HCEC 1CT (cell line): Measurements from ENCODE around the gene SLC9C2.
A peak's percentile ranks its signal among the peaks of the same experiment; 100 is the strongest.
"Not testable (repeated sequence)": the region's sequence is repeated elsewhere in the genome, so short reads cannot be mapped to it uniquely, and the experiment has no call there.

Experiments
- DNase-seq: peaks from one replicate; pipeline ENCODE4 v3.0.0-alpha.2; 2017

The SLC9C2 gene

DNA sequence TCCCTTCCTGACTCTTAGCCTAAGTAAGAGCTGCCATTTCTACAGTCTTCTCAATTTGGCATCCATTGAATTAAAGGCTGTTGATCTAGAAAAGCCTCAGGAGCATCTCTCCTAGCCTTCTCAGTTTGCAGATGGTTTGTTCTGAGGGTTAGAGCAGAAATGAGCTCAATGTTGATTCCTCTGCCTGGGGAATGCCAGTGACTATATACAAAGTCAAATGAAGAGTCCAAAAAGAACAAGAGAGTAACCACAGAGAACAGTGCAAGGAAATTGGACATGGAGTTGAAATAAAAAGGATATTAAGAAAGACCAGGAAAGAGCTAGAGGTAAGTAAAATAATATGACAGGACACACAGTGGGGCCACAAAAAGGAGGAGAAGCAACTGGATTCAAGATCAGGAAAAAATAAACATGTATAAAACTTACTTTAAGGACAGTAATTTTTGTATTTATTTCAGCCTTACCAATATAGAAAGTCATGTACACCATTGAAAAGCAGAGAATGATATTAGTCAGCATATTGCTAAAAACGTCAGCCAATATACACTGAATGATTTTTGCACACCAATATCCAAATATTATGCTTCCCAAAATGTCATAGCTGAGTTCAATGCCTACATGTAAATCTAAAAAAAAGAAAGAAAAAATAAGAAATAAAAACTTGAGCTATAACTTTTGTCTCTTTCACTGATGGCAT is 21.3 kb downstream of the SLC9C2 start:
- no peak for DNase-seq

DNA sequence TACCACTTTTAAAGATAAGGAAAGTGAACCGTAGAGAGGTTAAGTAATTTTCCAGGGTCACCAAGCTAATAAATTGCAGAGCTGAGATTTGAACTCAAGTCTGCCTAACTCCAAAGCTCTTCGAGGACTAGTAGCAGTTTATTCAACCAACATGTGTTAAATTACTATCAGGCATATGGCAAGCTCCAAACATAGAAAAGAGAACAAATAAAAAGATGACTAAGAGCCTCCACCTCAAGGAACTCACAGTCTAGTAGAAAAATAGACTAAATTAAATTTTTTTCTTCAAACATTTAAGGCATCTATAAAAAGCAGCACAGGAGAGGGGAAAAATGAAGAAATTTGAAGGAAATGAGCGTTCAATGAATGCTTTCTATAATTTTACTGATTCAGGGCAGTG is 22.2 kb downstream of the SLC9C2 start:
- no peak for DNase-seq

GRCh38 chr1:173580071-173580470 is 22.8 kb downstream of the SLC9C2 start:
- DNase-seq = no peak

DNA sequence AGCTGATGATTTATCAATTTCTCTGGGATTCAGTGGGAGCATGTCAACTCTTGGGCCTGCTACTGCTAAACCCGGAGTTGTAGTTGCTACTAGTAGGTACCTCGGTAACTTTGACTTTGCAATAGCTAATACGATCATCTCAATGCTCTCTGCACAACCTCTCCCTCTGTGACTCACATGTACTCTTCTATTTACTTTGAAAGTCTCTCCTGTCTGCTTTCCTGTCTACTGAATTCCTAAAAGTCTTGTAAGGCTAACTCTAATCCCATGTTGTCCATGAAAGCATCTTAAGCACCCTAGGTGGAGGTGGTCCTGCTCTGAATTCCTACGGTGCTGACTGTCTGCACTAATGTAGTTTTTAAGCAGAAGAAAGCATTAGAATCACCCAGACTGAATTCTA is 29.3 kb downstream of the SLC9C2 start:
- DNase-seq = no peak

DNA sequence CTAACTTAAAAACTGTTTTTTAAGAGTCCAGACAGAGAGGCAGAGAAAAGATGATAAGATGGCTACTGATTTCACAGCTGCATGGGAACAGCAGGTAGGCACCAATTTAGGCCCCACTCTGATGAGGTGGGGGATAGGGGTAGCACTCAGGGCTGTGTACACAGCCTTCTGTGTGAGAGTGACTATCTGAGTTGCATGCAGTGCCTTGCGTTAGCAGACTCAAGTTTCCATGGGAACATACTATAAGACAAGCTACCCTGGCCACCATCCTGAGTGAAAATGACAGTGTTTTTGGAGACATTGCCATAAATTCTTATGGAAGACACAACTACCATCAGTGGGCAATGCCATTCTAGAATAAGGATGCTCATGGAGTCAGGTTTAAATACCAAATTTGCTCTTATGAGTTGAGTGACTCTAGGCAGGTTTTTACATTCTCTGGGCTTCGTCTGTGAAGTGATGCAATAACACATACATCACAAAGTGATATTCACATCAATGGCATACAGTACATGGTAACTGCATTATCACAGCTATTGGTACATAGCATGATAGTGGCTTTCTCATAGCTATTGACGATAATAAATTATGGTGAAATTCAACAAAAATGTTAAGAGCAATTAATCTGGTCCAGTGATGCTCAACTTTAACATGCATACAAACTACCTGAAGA is 30.5 kb downstream of the SLC9C2 start:
- no peak for DNase-seq

GRCh38 chr1:173570370-173571007 is 32.4 kb downstream of the SLC9C2 start:
- DNase-seq = no peak

DNA sequence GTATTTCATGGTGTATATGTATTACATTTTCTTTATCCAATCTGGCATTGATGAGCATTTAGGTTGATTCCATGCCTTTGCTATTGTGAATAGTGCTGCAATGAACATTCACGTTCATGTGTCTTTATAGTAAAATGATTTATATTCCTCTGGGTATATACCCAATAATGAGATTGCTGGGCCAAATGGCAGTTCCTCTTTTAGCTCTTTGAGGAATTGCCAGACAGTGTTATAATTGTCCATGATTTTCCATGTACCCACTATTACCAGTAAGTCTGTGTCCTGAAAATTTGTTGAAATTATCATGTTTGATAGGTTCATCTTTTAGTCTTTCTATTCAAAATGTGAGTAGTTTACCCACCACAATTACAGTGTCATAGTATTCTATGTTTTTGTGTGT is 34.4 kb downstream of the SLC9C2 start:
- DNase-seq = no peak

DNA sequence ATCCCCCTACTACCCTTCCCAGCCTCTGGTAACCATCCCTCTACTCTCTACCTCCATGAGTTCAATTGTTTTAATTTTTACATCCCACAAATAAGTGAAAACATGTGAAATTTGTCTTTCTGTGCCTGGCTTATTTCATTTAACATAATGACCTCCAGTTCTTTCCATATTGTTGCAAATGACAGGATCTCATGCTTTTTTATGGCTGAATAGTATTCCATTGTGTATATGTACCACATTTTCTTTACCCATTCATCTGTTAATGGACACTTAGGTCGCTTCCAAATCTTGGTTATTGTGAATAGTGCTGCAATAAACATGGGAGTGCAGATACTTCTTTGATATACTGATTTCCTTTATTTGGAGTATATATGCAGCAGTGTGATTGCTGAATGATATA is 39.0 kb downstream of the SLC9C2 start:
- DNase-seq = not testable (repeated sequence)

DNA sequence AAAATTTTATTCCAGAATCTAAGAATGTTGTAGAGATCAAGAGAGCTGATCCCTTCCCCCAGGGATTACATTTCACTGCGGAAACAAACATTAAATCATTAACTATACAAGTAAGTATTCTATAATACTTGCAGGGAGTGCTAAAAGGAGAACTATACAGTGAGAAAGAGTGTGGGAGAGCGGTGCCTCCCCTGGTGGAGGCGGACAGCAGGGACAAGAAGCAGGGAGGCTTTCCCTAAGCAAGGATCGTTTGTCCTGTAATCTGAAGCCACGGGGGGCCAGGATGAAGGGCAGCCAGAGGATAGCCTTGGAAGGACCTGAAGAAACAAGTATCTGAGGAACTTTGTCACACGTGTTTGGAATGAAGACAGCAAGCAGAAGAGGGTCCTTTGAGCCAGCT is 40.1 kb downstream of the SLC9C2 start:
- DNase-seq = no peak

GRCh38 chr1:173561263-173561662 is 41.6 kb downstream of the SLC9C2 start:
- DNase-seq = no peak

GRCh38 chr1:173560285-173560880 is 42.5 kb downstream of the SLC9C2 start:
- DNase-seq = no peak

GRCh38 chr1:173555651-173556305 is 47.1 kb downstream of the SLC9C2 start:
- no peak for DNase-seq

- DNase-seq = no peak
Observed at GRCh38 chr1:173554541-173555250, 48.2 kb downstream of the SLC9C2 start.

DNA sequence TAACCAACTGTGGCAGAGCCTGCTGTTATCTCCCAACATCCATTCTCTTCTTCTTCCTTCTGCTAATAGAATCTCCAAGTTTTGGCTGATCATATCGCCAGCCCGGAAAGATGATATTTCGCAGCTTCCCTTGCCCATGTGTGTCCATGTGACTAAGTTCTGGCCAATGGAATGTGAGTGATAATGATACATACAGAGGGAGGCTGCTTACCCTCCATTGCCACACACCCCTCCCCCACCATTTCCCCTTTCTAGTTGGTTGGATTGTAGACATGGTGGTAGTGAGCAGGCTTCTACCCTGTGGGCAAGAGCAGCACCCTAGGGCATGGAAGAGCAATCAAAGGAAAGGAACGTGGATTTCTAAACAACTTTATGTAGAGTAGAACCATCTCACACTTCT is 48.8 kb downstream of the SLC9C2 start:
- DNase-seq = no peak

- DNase-seq = no peak
Observed at GRCh38 chr1:173553312-173553711, 49.6 kb downstream of the SLC9C2 start.

- DNase-seq = no peak
Observed at GRCh38 chr1:173551699-173552098, 51.2 kb downstream of the SLC9C2 start.

- no peak for DNase-seq
Observed at GRCh38 chr1:173549813-173550212, 53.1 kb downstream of the SLC9C2 start.

DNA sequence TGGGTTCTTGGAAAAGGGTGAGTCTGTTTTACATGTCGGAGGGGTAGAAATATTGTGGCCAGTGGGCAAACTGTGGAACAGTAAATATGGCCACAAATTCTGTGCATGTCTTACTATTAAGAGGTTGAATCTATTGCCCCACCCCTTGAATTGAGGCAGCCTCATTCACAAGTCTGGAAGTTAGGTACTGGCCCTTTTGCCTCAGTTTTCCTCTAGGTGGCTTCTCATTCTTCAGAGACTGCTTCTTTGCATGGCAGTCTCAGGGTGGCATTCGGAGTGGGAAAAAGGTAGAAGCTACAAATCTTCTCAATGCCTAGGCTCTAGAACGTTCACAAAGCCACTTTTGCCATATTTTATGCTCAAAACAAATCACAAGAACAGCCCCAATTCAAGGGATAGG is 57.2 kb downstream of the SLC9C2 start:
- no peak for DNase-seq

DNA sequence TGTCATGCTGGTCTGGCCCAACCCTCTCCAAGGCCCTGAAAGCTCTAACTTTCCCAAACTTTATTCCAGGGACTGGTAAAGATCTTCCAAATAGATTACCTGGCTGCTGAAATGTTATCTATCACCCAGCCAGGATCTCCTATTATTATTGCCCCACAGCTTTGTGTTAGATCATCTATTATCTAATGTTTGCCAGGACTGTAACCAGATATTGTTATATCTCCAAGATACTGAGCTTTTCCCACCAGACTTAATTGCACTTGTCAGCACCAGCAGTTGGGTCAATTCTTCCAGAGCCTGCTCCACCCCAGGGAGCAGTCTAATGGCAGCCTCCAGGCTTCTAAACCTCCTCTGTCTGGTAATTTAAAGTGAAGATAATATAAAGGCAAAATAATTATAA is 66.6 kb downstream of the SLC9C2 start:
- no peak for DNase-seq

- DNase-seq = peak; percentile 2
Observed at GRCh38 chr1:173532237-173532636, 70.6 kb downstream of the SLC9C2 start.

DNA sequence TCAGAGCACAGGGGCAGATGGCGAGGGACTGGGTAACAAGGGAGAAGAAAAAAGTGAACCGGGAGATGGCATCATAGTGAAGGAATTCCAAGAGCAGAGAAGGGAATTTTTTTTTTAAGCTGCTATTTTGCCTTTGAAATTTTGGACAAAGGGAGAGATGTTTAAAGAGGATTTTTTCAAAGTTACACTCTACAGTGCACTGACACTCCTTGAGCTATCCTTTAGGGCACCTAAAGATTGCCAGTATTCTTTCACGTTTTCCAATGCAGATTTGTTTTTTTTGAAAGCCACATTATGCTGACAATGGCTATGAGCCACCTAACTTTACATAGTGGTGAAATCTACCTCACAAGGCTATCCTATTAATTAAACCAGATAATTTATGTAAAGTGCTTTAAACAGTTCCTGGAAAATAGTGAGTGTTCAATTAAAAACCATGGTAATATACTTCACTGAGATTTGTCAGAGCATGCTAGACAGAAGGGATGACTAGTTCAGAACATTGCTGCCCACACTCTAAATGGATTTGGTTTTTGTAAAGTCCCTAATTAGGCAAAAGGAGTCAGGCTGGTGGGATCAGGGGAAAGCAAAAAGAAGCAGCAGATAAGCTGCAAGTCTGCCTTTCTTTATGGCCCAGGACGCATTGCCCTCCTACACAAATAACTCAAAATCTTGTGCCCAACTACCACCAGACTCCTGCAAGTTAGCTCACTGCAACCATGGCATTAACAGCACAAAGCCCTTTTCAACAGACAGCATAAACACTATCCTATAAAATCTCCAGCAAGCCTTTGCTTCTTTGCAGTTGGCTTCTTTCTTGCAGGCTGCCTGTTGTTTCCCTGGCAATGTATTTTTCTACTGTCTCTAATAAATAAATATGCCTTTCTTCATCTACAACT is 71.8 kb downstream of the SLC9C2 start:
- DNase-seq = no peak

- DNase-seq = no peak
Observed at GRCh38 chr1:173529106-173529505, 73.8 kb downstream of the SLC9C2 start.
